Measurements from ENCODE around the gene ARSI.

Gene ARSI

DNA sequence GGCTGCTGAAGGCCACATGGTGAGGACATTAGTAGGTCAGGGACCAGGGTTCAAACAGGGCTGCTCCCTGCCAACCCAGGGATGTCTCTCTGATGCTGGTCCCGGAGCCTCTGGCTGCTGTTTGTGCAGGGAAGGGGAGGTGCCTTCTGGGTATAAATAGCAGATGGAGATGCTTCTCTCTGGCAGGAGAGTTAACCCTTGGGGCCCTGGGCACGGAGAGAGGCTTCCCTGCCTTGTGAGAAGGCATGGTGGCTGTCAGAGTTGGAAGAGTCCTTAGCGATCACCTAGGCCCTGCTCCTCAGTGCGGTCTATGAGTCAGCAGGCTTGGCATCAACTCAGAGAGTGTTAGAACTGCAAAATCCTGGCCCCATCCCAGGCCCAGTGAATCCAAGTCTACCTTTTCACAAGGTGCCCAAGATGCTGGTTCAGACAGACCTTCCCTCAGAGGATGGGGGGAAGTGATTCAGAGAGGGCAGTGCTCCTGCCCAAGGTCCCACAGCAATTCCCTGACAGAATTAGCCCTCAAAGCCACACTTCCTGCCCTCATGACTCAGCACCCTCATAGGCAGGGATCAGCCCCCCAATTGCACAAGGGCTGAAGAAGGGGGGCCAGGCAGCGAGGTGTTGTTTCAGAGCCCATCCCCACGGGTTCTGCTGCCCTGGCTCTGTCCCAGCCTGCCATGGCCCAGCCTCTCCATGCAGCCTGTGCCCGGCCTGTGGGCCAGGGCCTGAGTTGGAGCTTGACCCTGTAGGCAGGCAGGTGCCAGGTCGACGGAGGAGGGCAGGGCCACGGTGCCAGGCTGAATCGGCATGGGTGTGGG lies 38.7 kb downstream of the ARSI start:
- Mint-ChIP-seq H3K27ac (no peak overlapping the region), H3K4me3 (no peak overlapping the region), H3K36me3 (ENCODE audit: low read depth) (no peaks in the 10 kb centered on the region), H3K4me1 (ENCODE audit: low read depth) (no peaks in the 10 kb centered on the region), H3K9me3 (no peaks in the 10 kb centered on the region), H3K27me3 (no peaks in the 10 kb centered on the region)
- no peak for DNase-seq

DNA sequence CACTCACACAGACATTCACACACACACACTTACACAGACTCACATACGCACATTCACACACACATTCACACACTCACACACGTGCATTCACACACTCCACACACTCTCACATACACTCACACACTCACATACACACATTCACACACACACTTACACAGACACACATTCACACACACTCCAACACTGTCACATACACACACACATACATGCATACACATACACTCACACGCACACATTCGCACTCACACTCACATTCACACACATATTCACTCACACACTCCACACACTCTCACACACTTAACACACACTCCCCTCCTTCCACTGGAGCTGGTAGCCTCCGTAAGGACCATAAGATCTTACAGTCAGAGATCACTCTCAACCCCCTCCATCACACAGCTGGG lies 39.3 kb downstream of the ARSI start:
- Mint-ChIP-seq H3K27ac (no peak overlapping the region), H3K27me3 (no peaks in the 10 kb centered on the region), H3K4me1 (ENCODE audit: low read depth) (no peaks in the 10 kb centered on the region), H3K4me3 (no peak overlapping the region), H3K36me3 (ENCODE audit: low read depth) (no peaks in the 10 kb centered on the region), H3K9me3 (no peaks in the 10 kb centered on the region)
- DNase-seq: no peak

DNA sequence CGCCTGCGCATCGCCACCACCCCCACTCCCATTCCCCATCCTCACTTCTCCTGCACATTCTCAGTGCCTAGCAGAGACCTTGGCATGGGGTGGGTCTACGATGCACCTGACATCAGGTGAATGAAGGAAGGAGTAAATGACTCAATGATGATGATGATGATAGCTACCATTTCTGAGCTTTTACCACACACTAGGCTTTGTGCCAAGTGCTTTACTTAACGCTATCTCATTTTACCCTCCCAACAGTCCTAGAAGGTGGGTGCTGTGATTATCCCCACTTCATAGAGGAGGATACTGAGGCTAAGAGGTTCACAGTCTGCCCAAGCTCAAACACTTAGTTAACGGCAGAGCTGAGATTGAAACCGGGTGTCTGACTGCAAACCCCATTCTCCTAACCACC lies 40.2 kb downstream of the ARSI start:
- DNase-seq: no peak
- Mint-ChIP-seq H3K9me3 (no peaks in the 10 kb centered on the region), H3K27me3 (no peaks in the 10 kb centered on the region), H3K27ac (no peak overlapping the region), H3K4me3 (no peak overlapping the region), H3K4me1 (ENCODE audit: low read depth) (no peaks in the 10 kb centered on the region), H3K36me3 (ENCODE audit: low read depth) (no peaks in the 10 kb centered on the region)

GRCh38 chr5:150261231-150261630 lies 41.5 kb downstream of the ARSI start:
- Mint-ChIP-seq H3K27me3 (no peaks in the 10 kb centered on the region), H3K4me1 (ENCODE audit: low read depth) (no peaks in the 10 kb centered on the region), H3K9me3 (no peaks in the 10 kb centered on the region), H3K27ac (no peak overlapping the region), H3K36me3 (ENCODE audit: low read depth) (no peaks in the 10 kb centered on the region), H3K4me3 (no peak overlapping the region)
- no peak for DNase-seq

DNA sequence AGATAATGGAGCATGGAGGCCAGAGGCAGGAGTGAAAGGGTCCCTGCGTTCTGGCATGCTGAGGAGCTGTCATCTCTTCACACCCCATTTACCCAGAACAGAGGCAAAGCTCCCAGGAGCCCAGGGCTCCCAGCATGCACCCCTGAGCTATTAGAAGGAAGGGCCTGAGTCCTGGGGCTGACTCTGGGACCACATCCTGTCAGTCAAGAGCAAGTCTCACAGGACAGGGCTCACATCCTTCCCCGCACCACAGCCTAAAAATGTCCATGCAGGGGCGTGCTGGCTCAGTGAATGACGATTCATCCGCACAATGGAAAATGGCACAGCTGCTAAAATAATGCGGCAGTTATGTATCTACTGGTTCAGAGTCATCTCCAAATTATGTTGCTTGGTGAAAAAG lies 44.6 kb downstream of the ARSI start:
- Mint-ChIP-seq H3K9me3 (no peaks in the 10 kb centered on the region), H3K4me1 (ENCODE audit: low read depth) (no peaks in the 10 kb centered on the region), H3K4me3 (no peak overlapping the region), H3K36me3 (ENCODE audit: low read depth) (no peaks in the 10 kb centered on the region), H3K27me3 (no peaks in the 10 kb centered on the region), H3K27ac (no peak overlapping the region)
- DNase-seq: no peak

- Mint-ChIP-seq H3K4me1 (ENCODE audit: low read depth) (no peaks in the 10 kb centered on the region), H3K36me3 (ENCODE audit: low read depth) (no peaks in the 10 kb centered on the region), H3K4me3 (no peak overlapping the region), H3K9me3 (no peaks in the 10 kb centered on the region), H3K27me3 (no peaks in the 10 kb centered on the region), H3K27ac (no peak overlapping the region)
- no peak for DNase-seq
Measured at GRCh38 chr5:150257424-150257823, 45.3 kb downstream of the ARSI start.

GRCh38 chr5:150256410-150257064 lies 46.2 kb downstream of the ARSI start:
- Mint-ChIP-seq H3K9me3 (no peaks in the 10 kb centered on the region), H3K27me3 (no peaks in the 10 kb centered on the region), H3K27ac (no peak overlapping the region), H3K4me1 (ENCODE audit: low read depth) (no peaks in the 10 kb centered on the region), H3K4me3 (no peak overlapping the region), H3K36me3 (ENCODE audit: low read depth) (no peaks in the 10 kb centered on the region)
- no peak for DNase-seq

GRCh38 chr5:150255659-150256409 lies 46.9 kb downstream of the ARSI start:
- H3K27ac Mint-ChIP-seq: no peak overlapping the region
- no peaks in the 10 kb centered on the region for H3K36me3 Mint-ChIP-seq (ENCODE audit: low read depth)
- no peaks in the 10 kb centered on the region for H3K9me3 Mint-ChIP-seq
- no peaks in the 10 kb centered on the region for H3K4me1 Mint-ChIP-seq (ENCODE audit: low read depth)
- no peak overlapping the region for H3K4me3 Mint-ChIP-seq
- H3K27me3 Mint-ChIP-seq: no peaks in the 10 kb centered on the region
- no peak for DNase-seq

- Mint-ChIP-seq H3K36me3 (ENCODE audit: low read depth) (no peaks in the 10 kb centered on the region), H3K27me3 (no peaks in the 10 kb centered on the region), H3K27ac (no peak overlapping the region), H3K4me1 (ENCODE audit: low read depth) (no peaks in the 10 kb centered on the region), H3K4me3 (no peak overlapping the region), H3K9me3 (no peaks in the 10 kb centered on the region)
- no peak for DNase-seq
Measured at GRCh38 chr5:150254774-150255173, 47.9 kb downstream of the ARSI start.

- no peak overlapping the region for H3K4me3 Mint-ChIP-seq
- no peak overlapping the region for H3K27ac Mint-ChIP-seq
- H3K4me1 Mint-ChIP-seq (ENCODE audit: low read depth): no peaks in the 10 kb centered on the region
- H3K27me3 Mint-ChIP-seq: no peaks in the 10 kb centered on the region
- DNase-seq: no peak
- H3K9me3 Mint-ChIP-seq: no peaks in the 10 kb centered on the region
- H3K36me3 Mint-ChIP-seq (ENCODE audit: low read depth): no peaks in the 10 kb centered on the region
Measured at GRCh38 chr5:150254363-150254762, 48.3 kb downstream of the ARSI start.

GRCh38 chr5:150253416-150254208 lies 49.1 kb downstream of the ARSI start:
- Mint-ChIP-seq H3K4me1 (ENCODE audit: low read depth) (no peaks in the 10 kb centered on the region), H3K9me3 (no peaks in the 10 kb centered on the region), H3K36me3 (ENCODE audit: low read depth) (no peaks in the 10 kb centered on the region), H3K4me3 (no peak overlapping the region), H3K27ac (no peak overlapping the region), H3K27me3 (no peaks in the 10 kb centered on the region)
- no peak for DNase-seq

- H3K4me1 Mint-ChIP-seq (ENCODE audit: low read depth): no peaks in the 10 kb centered on the region
- no peaks in the 10 kb centered on the region for H3K36me3 Mint-ChIP-seq (ENCODE audit: low read depth)
- no peak overlapping the region for H3K27ac Mint-ChIP-seq
- H3K9me3 Mint-ChIP-seq: no peaks in the 10 kb centered on the region
- H3K27me3 Mint-ChIP-seq: no peaks in the 10 kb centered on the region
- H3K4me3 Mint-ChIP-seq: no peak overlapping the region
- no peak for DNase-seq
Measured at GRCh38 chr5:150252489-150252888, 50.2 kb downstream of the ARSI start.

DNA sequence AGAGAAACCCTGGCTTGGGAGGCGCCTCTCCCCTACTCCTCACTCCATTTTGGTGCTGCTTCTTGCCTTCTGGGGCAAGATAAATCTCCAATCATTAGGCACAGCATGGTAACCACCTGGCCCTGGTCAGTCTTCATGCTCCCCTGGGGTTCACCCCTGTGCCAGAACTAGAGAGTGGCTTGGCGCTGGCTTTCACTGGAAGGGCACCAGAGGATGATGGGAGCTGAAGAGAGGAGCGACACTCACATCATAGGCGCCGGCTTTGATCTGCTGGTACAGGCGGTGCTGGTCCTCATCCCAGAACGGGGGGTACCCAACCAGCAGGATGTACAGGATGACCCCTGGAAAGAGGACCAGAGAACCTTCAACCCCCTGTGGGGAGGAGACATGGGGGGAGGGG lies 51.2 kb downstream of the ARSI start:
- Mint-ChIP-seq H3K27ac (no peak overlapping the region), H3K4me1 (ENCODE audit: low read depth) (no peaks in the 10 kb centered on the region), H3K4me3 (no peak overlapping the region), H3K36me3 (ENCODE audit: low read depth) (no peaks in the 10 kb centered on the region), H3K27me3 (no peaks in the 10 kb centered on the region), H3K9me3 (no peaks in the 10 kb centered on the region)
- DNase-seq: no peak

DNA sequence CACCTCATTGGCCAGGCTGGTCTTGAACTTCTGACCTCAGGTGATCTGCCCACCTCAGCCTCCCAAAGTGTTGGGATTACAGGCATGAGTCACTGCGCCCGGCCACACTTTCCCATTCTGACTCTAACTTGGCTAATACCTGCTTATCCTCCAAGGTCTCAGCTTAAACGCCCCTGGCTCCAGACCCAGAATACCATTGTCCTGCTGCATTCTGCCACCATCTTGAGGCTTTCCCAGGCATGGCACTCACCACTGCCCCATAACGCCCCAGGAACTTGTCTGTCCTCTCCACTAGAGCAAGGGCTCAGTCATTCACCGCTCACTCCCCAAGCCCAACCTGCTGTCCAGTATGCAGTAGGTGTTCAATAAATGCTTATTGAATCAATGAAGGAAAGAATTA lies 53.0 kb downstream of the ARSI start:
- DNase-seq: no peak
- Mint-ChIP-seq H3K36me3 (ENCODE audit: low read depth) (no peaks in the 10 kb centered on the region), H3K4me1 (ENCODE audit: low read depth) (no peaks in the 10 kb centered on the region), H3K27ac (no peak overlapping the region), H3K9me3 (no peaks in the 10 kb centered on the region), H3K27me3 (no peaks in the 10 kb centered on the region), H3K4me3 (no peak overlapping the region)
